ENCODE measurements around the gene CLK4.

DNA sequence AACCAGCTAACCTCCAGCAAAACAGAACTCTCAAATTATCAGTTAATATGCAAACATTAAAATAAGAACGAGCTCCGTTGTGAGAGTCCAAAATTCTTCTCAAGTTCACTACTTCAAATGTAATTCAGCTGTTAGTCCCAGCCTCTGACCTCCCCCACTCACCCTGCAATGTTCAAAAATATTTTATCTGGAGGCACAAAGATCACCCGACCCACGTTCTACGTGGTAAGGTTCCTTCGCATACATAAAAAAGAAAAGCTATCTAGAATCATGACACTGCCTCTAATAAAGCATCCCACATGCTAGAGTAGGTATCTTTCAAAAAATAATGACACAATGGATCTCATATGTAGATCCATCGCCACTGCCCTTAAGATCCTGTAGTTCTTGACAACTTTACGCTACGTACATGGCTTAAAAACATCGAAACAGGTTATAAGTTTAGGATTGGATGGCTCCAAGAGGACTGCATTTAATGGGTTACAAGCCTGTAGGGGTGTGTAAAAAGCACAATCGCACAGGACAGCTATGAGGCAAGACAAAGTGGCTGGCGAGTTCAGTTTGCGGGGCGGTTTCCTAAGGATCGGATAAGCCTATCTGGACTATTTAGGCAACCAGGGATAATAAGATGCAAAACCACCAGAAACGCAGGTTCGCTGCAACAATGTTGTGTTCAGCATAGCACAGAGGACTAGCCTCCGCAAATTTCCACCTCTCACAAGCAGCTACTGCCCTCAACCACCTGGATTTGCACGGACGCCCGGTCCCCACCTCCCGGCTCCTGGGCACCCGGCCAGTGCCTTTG is 969 bp downstream of the CLK4 start:
- no peak for TF ChIP-seq CTCF (IDR thresholded peaks at IDR 0.05)
- no peak for TF ChIP-seq POLR2A (IDR thresholded peaks at IDR 0.05)

Measured in tibial nerve (tissue), 3 donors.